HEK293 (cell line): ENCODE results near the gene ME3.
"Not testable (repeated sequence)": the region's sequence is repeated elsewhere in the genome, so short reads cannot be mapped to it uniquely, and the experiment has no call there.

Source experiments
- CTCF ChIA-PET: fragments of 350-600 bp; formaldehyde crosslinking; extraction: SDS; loops from one replicate; lab custom pipeline; 2021; ENCODE audit warnings: antibody characterized with exemption; lab: Yijun Ruan, JAX
- POLR2A ChIA-PET: fragments of 300-600 bp; formaldehyde crosslinking; extraction: SDS; loops from one replicate; lab custom pipeline; 2020; ENCODE audit warnings: antibody characterized with exemption, inconsistent platforms; lab: Yijun Ruan, JAX
- H3K27ac ChIP-seq: fragments of 200-500 bp; sonication (Bioruptor generic); 2 replicates; pipeline ENCODE4 v1.5.1; 2014; ENCODE audit warnings: low read depth, low read length, control low read depth, inconsistent platforms; ENCODE audit errors: extremely low read depth
- H3K36me3 ChIP-seq, 2 experiments: fragments of 200-500 bp in 1 of 2; sonication (Bioruptor generic) in 1 of 2; 1 replicate in 1 of 2; 2 replicates in 1 of 2; pipeline ENCODE4 v1.5.1; 2014 to 2017; ENCODE audit warnings: inconsistent platforms in 2 of 2, low read length in 2 of 2; ENCODE audit not compliant: control insufficient read depth in 2 of 2, insufficient read depth in 1 of 2
- H3K4me1 ChIP-seq: fragments of 200-500 bp; sonication (Bioruptor generic); 2 replicates; pipeline ENCODE4 v1.5.1; 2014; ENCODE audit warnings: mild to moderate bottlenecking, low read length, inconsistent platforms; ENCODE audit not compliant: control insufficient read depth, insufficient read depth
- H3K4me3 ChIP-seq: 2 replicates; pipeline ENCODE4 v1.5.1; 2011; ENCODE audit warnings: low read depth, mild to moderate bottlenecking, control low read depth, low read length, moderate library complexity
- H3K9me3 ChIP-seq: fragments of 200-500 bp; sonication (Bioruptor generic); 2 replicates; pipeline ENCODE4 v1.5.1; 2014; ENCODE audit warnings: low read depth, low read length, inconsistent platforms; ENCODE audit not compliant: control insufficient read depth, insufficient read depth
- PRDM1 ChIP-seq: fragments of 450-650 bp; formaldehyde crosslinking; IDR thresholded peaks from 2 replicates; pipeline ENCODE4; 2016; ENCODE audit warnings: missing biosample characterization, missing genetic modification characterization
- RBAK ChIP-seq: fragments of 450-650 bp; formaldehyde crosslinking; IDR thresholded peaks from 2 replicates; pipeline ENCODE4 v1.5.1; 2016; ENCODE audit warnings: missing biosample characterization, missing genetic modification characterization
- SALL2 ChIP-seq: fragments of 450-650 bp; formaldehyde crosslinking; IDR thresholded peaks from 2 replicates; pipeline ENCODE4 v1.5.0; 2017; ENCODE audit warnings: missing biosample characterization, mild to moderate bottlenecking, missing genetic modification characterization, borderline replicate concordance
- ZBTB48 ChIP-seq: fragments of 450-650 bp; formaldehyde crosslinking; IDR thresholded peaks from 2 replicates; pipeline ENCODE4 v1.5.1; 2016; ENCODE audit warnings: missing biosample characterization, missing genetic modification characterization
- ZEB2 ChIP-seq: fragments of 450-650 bp; formaldehyde crosslinking; IDR thresholded peaks from 2 replicates; pipeline ENCODE4 v1.5.1; 2016; ENCODE audit warnings: missing biosample characterization, missing genetic modification characterization
- ZFP37 ChIP-seq: fragments of 450-650 bp; formaldehyde crosslinking; IDR thresholded peaks from 2 replicates; pipeline ENCODE4 v1.5.1; 2016; ENCODE audit warnings: missing biosample characterization, missing genetic modification characterization
- ZNF23 ChIP-seq: fragments of 450-650 bp; formaldehyde crosslinking; IDR thresholded peaks from 2 replicates; pipeline ENCODE4 v1.5.1; 2016; ENCODE audit warnings: missing biosample characterization, missing genetic modification characterization, borderline replicate concordance
- ZNF266 ChIP-seq: fragments of 450-650 bp; formaldehyde crosslinking; IDR thresholded peaks from 2 replicates; pipeline ENCODE4 v1.5.1; 2016; ENCODE audit warnings: missing biosample characterization, missing genetic modification characterization, low read depth
- ZNF274 ChIP-seq, 2 experiments: fragments of 200-500 bp in 1 of 2; fragments of 450-650 bp in 1 of 2; sonication (Bioruptor generic) in 1 of 2; formaldehyde crosslinking in 1 of 2; IDR thresholded peaks; 2 replicates each; pipeline versions ENCODE4 v1.5.1 to v1.6.1; 2014 to 2016; ENCODE audit warnings: borderline replicate concordance in 1 of 2, inconsistent platforms in 1 of 2, low read length in 1 of 2, missing biosample characterization in 1 of 2, missing genetic modification characterization in 1 of 2
- ZNF544 ChIP-seq: fragments of 450-650 bp; formaldehyde crosslinking; IDR thresholded peaks from 2 replicates; pipeline ENCODE4 v1.5.0; 2017; ENCODE audit warnings: missing biosample characterization, missing genetic modification characterization
- ZNF600 ChIP-seq: fragments of 450-650 bp; formaldehyde crosslinking; IDR thresholded peaks from 2 replicates; pipeline ENCODE4 v1.5.1; 2016; ENCODE audit warnings: missing biosample characterization, missing genetic modification characterization
- ZNF610 ChIP-seq: fragments of 450-650 bp; formaldehyde crosslinking; IDR thresholded peaks from 2 replicates; pipeline ENCODE4 v1.5.1; 2016; ENCODE audit warnings: missing biosample characterization, missing genetic modification characterization, borderline replicate concordance
- ZNF629 ChIP-seq: fragments of 450-650 bp; formaldehyde crosslinking; IDR thresholded peaks from 2 replicates; pipeline ENCODE4 v1.5.1; 2017; ENCODE audit warnings: missing biosample characterization, missing genetic modification characterization
- ZNF707 ChIP-seq: fragments of 450-650 bp; formaldehyde crosslinking; IDR thresholded peaks from 2 replicates; pipeline ENCODE4 v1.5.1; 2016; ENCODE audit warnings: missing biosample characterization, missing genetic modification characterization
- TF ChIP-seq, protein P1 (sequence below): fragments of 450-650 bp; formaldehyde crosslinking; IDR thresholded peaks from 2 replicates; pipeline ENCODE4 v1.5.1; 2016; ENCODE audit warnings: missing biosample characterization, missing genetic modification characterization, borderline replicate concordance
- TF ChIP-seq, protein P2 (sequence below): fragments of 450-650 bp; formaldehyde crosslinking; IDR thresholded peaks from 2 replicates; pipeline ENCODE4 v1.5.1; 2016; ENCODE audit warnings: missing biosample characterization, missing genetic modification characterization, borderline replicate concordance
- TF ChIP-seq, protein P3 (sequence below): fragments of 450-650 bp; formaldehyde crosslinking; IDR thresholded peaks from 2 replicates; pipeline ENCODE4 v1.5.1; 2016; ENCODE audit warnings: missing biosample characterization, missing genetic modification characterization
- TF ChIP-seq, protein P4 (sequence below): fragments of 450-650 bp; formaldehyde crosslinking; IDR thresholded peaks from 2 replicates; pipeline ENCODE4 v1.5.1; 2016; ENCODE audit warnings: missing biosample characterization, missing genetic modification characterization

Gene ME3

DNA sequence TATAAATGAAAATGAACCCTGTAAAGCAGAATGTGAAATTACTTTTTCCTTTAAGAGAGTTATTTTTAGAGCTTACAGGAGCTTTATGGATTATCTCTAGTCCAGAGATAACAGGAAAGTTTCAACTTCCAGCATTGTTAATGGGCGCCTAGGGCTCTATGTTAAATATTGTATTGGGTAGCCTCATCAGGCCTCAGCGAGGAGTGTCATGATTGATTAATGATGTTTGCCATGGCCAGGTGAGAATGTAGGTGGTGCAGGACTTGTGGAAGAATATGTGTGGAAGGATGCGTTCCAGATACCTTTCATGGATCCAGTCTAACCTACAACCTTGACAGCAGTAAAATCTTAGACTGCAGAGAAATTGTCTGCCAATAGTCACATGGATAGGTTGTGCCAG, 50.6 kb downstream of the ME3 start:
- no peaks in the 10 kb centered on the region for H3K9me3 ChIP-seq
- TF ChIP-seq ZFP37 (tag by site-specific recombination) = no peak
- no peak for TF ChIP-seq ZNF600 (tag by site-specific recombination)
- no peak for TF ChIP-seq ZNF610 (tag by site-specific recombination)
- no peak for TF ChIP-seq ZNF707
- TF ChIP-seq SALL2 (tag by site-specific recombination) = no peak
- TF ChIP-seq, all 188 proteins: peak for 0
- Histone ChIP-seq H3K27ac (no peak overlapping the region), H3K4me1 (no peaks in the 10 kb centered on the region), H3K36me3 (no peaks in the 10 kb centered on the region), H3K4me3 (no peak overlapping the region)
- POLR2A ChIA-PET = no interaction called here
- CTCF ChIA-PET = interaction anchor here (0.9 to 3.2 kb wide), 4 partner anchors 9 to 25 kb away, joined by 3 to 14 read pairs (median 6); no protein-coding TSS in a partner anchor

DNA sequence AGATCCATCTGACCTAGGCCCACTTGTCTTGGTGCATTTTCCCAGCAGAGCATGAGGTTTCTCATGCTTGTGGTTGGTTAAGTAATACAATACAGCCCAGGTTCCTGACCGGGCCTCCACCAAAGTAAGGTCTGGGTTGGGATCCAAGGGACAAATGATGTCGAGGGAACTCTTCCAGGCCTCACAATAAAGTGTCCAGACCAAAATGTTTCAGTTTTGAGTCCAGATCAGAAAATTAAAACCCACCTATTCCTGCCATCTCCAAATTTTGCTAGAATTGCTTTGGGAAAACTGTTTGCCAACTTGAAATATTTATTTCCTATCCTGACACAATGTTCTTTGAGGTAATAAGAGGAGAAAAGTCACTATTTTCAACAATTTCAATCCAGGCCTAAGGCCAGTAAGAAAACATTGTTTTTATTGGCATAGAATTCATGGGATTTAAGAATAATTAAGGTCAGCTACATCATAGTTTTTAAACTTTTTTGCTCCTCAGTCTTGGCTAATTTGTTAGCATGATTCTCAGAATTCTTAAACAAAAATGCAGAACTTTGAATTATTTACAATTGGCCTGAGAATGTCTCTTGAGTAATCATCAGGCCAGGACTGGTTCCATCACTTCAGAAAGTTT, 51.4 kb downstream of the ME3 start:
- Histone ChIP-seq H3K36me3 (no peaks in the 10 kb centered on the region), H3K4me1 (no peaks in the 10 kb centered on the region), H3K27ac (no peak overlapping the region), H3K9me3 (no peaks in the 10 kb centered on the region), H3K4me3 (no peak overlapping the region)
- ChIA-PET POLR2A (no interaction called here), CTCF (interaction anchor here (0.8 to 3.2 kb wide), 3 partner anchors 9 to 20 kb away, joined by 9 to 14 read pairs (median 10); no protein-coding TSS in a partner anchor)
- no peak for TF ChIP-seq ZEB2 (tag by site-specific recombination)
- no peak for TF ChIP-seq ZNF266 (tag by site-specific recombination)
- TF ChIP-seq, protein P1, sequence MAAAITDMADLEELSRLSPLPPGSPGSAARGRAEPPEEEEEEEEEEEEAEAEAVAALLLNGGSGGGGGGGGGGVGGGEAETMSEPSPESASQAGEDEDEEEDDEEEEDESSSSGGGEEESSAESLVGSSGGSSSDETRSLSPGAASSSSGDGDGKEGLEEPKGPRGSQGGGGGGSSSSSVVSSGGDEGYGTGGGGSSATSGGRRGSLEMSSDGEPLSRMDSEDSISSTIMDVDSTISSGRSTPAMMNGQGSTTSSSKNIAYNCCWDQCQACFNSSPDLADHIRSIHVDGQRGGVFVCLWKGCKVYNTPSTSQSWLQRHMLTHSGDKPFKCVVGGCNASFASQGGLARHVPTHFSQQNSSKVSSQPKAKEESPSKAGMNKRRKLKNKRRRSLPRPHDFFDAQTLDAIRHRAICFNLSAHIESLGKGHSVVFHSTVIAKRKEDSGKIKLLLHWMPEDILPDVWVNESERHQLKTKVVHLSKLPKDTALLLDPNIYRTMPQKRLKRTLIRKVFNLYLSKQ (tag by site-specific recombination) = no peak
- no peak for TF ChIP-seq ZNF23 (tag by site-specific recombination)
- TF ChIP-seq ZNF274 (IDR thresholded peaks at IDR 0.05; ENCODE audit: low read length) = no peak
- TF ChIP-seq ZNF274 (tag by site-specific recombination; IDR thresholded peaks at IDR 0.05; ENCODE audit: borderline replicate concordance) = no peak
- TF ChIP-seq RBAK (tag by site-specific recombination) = no peak

DNA sequence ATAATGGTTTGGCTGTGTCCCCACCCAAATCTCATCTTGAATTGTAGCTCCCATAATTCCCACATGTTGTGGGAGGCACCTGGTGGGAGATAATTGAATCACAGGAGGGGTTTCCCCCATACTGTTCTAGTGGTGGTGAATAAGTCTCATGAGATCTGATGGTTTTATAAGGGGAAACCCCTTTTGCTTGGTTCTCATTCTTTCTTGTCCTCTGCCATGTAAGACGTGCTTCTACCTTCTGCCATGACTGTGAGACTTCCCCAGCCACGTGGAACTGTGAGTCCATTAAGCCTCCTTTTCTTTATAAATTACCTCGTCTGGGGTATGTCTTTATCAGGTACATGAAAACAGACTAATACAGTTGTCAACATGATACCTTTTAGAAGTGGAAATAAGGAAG, 53.0 kb downstream of the ME3 start:
- H3K36me3 ChIP-seq = not testable (repeated sequence)

DNA sequence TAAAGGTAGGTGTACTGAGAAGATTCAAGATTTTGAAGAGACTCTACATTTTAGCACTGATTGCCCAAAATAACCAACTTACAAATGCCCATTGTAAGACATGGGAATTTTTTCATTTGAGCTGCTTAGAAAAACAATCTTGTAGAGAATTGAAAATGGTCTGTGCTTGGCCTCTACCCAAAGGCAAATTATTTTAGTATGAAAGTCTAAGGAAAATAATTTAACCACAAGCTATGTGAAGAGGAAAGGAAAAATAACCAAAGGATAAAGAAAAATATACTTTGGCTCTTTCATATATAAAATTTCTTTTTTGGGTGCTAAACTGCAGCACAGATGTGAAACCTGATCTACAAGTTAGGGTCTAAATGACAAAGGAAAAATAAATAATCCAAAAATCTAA, 54.9 kb downstream of the ME3 start:
- ChIA-PET CTCF (interaction anchor here (2.0 kb wide), 1 partner anchor 9 kb away, joined by 14 read pairs; no protein-coding TSS in a partner anchor), POLR2A (no interaction called here)
- TF ChIP-seq ZNF629 (tag by site-specific recombination) (no peak), ZBTB48 (tag by site-specific recombination) (no peak), PRDM1 (no peak), ZNF544 (no peak)
- TF ChIP-seq, protein P2, sequence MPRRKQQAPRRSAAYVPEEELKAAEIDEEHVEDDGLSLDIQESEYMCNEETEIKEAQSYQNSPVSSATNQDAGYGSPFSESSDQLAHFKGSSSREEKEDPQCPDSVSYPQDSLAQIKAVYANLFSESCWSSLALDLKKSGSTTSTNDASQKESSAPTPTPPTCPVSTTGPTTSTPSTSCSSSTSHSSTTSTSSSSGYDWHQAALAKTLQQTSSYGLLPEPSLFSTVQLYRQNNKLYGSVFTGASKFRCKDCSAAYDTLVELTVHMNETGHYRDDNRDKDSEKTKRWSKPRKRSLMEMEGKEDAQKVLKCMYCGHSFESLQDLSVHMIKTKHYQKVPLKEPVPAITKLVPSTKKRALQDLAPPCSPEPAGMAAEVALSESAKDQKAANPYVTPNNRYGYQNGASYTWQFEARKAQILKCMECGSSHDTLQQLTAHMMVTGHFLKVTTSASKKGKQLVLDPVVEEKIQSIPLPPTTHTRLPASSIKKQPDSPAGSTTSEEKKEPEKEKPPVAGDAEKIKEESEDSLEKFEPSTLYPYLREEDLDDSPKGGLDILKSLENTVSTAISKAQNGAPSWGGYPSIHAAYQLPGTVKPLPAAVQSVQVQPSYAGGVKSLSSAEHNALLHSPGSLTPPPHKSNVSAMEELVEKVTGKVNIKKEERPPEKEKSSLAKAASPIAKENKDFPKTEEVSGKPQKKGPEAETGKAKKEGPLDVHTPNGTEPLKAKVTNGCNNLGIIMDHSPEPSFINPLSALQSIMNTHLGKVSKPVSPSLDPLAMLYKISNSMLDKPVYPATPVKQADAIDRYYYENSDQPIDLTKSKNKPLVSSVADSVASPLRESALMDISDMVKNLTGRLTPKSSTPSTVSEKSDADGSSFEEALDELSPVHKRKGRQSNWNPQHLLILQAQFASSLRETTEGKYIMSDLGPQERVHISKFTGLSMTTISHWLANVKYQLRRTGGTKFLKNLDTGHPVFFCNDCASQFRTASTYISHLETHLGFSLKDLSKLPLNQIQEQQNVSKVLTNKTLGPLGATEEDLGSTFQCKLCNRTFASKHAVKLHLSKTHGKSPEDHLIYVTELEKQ (tag by site-specific recombination) = no peak
- TF ChIP-seq, protein P3, sequence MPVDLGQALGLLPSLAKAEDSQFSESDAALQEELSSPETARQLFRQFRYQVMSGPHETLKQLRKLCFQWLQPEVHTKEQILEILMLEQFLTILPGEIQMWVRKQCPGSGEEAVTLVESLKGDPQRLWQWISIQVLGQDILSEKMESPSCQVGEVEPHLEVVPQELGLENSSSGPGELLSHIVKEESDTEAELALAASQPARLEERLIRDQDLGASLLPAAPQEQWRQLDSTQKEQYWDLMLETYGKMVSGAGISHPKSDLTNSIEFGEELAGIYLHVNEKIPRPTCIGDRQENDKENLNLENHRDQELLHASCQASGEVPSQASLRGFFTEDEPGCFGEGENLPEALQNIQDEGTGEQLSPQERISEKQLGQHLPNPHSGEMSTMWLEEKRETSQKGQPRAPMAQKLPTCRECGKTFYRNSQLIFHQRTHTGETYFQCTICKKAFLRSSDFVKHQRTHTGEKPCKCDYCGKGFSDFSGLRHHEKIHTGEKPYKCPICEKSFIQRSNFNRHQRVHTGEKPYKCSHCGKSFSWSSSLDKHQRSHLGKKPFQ (tag by site-specific recombination) = no peak
- TF ChIP-seq, protein P4, sequence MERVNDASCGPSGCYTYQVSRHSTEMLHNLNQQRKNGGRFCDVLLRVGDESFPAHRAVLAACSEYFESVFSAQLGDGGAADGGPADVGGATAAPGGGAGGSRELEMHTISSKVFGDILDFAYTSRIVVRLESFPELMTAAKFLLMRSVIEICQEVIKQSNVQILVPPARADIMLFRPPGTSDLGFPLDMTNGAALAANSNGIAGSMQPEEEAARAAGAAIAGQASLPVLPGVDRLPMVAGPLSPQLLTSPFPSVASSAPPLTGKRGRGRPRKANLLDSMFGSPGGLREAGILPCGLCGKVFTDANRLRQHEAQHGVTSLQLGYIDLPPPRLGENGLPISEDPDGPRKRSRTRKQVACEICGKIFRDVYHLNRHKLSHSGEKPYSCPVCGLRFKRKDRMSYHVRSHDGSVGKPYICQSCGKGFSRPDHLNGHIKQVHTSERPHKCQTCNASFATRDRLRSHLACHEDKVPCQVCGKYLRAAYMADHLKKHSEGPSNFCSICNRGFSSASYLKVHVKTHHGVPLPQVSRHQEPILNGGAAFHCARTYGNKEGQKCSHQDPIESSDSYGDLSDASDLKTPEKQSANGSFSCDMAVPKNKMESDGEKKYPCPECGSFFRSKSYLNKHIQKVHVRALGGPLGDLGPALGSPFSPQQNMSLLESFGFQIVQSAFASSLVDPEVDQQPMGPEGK (tag by site-specific recombination) = no peak

More for the DNA sequence above, 53.0 kb downstream of the ME3 start:
- H3K9me3 ChIP-seq, POLR2A ChIA-PET, H3K27ac ChIP-seq, H3K4me3 ChIP-seq, H3K4me1 ChIP-seq: not testable (repeated sequence)
- CTCF ChIA-PET = interaction anchor here (0.6 to 3.2 kb wide), 3 partner anchors 11 to 1736 kb away, joined by 3 to 9 read pairs (median 3); no protein-coding TSS in a partner anchor

More for the DNA sequence above, 54.9 kb downstream of the ME3 start:
- Histone ChIP-seq H3K4me3 (no peak overlapping the region), H3K4me1 (no peaks in the 10 kb centered on the region), H3K9me3 (no peaks in the 10 kb centered on the region), H3K36me3 (no peaks in the 10 kb centered on the region), H3K27ac (no peak overlapping the region)
